DMS 273 (cell line): ENCODE results near the gene B9D2.
"Not testable (repeated sequence)": the region's sequence is repeated elsewhere in the genome, so short reads cannot be mapped to it uniquely, and the experiment has no call there.

Source experiments
- DNase-seq: peaks from one replicate; lab custom pipeline; 2025; ENCODE audit not compliant: unreplicated experiment; lab: John Stamatoyannopoulos, UW

The B9D2 gene, protein sequence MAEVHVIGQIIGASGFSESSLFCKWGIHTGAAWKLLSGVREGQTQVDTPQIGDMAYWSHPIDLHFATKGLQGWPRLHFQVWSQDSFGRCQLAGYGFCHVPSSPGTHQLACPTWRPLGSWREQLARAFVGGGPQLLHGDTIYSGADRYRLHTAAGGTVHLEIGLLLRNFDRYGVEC

DNA sequence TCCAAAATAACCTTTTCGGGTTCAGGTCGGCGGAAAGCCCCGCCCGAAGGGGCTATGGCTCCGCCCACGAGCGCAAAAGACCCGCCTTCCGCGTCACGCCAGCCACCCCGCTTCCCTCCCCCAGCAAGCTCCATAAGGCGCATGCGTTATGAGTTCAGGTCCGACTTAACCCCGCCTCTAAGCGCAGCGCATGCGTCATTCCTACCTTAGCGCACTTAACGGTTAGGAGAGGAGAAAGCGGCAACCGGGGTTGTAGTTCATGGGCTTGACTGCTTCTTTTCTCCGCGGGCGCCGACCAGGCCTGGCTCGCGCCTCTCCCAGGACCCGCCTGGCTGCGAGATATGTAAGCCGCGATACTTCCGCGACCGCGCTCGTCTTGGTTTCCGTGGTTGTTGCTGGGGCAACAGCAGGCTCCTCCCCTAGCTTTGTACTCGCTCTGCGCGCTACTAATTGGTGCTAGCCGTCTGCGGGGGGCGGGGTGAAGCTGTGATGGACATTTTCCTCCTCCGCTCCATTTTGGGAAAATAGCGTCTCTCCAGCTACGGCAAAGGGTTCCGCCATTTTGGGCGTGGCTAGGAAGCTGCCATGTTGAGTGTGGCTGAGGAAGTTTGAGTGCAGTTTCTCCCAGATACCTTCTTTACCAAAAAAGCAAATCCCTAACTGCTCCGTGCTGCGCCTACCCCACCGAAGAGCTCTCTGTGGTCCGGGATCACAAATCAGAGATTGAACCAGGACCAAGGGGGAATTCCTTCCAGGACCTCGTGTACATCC, at the start of gene B9D2:
Gene B9D2 (minus strand): TSS at position 397 of the 771 bp plus-strand sequence. CDS start 630 bp downstream, outside the sequence.
- peak; percentile 99 for DNase-seq

GRCh38 chr19:41412953-41413352, 49.0 kb upstream of the B9D2 start:
- no peak for DNase-seq

DNA sequence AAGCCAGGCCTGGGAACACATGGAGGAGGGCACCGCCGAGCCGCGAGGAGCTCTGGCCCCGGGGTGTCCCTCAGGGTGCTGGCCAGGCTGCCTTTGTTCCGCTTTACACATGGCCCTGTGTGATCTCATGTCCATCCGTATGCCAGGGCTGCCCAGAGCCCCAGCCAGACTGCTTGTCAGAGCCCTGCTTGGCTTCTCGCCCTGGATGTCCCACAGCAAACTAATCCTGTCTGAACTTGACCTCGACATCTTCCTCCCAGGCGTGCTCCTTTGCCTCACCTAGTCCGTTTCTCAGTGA, 48.0 kb upstream of the B9D2 start:
- DNase-seq: no peak

GRCh38 chr19:41411100-41411967, 47.4 kb upstream of the B9D2 start:
- DNase-seq: no peak

DNA sequence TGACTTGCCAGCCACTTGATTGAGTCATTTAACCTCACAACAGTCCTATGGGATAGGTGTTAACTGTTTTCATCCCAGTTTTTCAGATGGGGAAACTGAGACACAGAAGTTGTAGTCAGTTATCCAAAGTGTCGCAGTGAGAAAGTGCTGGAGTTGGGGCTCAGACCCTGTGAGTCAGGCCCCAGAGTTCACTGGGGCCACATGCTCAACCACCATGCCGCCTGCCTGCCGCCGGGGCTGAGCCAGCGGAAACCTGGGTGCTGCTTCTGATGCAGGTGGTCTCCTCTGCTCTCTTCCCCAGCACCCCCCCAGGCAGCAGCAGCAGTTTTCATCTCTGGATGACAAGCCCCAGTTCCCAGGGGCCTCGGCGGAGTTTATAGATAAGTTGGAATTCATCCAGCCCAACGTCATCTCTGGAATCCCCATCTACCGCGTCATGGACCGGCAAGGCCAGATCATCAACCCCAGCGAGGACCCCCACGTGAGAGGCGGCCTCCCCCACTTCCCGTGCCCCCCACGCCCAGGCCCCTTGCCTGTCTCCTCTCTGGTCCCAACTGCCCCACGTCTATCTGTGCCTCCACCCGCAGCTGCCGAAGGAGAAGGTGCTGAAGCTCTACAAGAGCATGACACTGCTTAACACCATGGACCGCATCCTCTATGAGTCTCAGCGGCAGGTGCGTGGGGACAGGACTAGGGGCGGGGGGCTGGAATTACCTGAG, 46.5 kb upstream of the B9D2 start:
- no peak for DNase-seq

DNA sequence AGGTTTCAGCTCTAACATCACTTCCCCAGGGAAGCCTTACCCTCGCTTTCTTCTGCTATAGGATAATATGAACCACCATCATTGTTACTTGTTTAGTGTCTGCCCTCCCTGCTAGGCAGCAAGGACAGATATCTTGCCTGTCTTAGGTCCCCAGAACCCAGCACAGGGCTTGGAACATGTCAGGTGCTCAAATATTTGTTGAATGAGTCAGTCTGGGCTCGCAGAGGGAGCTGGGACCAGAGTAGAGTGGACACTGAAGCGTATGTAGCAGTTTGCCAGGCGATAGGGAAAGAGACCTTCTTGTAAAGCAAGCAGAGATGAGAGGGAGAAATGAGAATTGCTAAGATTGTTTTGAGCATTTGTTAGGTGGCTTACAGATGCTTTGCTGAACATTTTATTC, 45.3 kb upstream of the B9D2 start:
- no peak for DNase-seq

- not testable (repeated sequence) for DNase-seq
These were observed 44.9 kb upstream of the B9D2 start for GRCh38 chr19:41408846-41409245.

DNA sequence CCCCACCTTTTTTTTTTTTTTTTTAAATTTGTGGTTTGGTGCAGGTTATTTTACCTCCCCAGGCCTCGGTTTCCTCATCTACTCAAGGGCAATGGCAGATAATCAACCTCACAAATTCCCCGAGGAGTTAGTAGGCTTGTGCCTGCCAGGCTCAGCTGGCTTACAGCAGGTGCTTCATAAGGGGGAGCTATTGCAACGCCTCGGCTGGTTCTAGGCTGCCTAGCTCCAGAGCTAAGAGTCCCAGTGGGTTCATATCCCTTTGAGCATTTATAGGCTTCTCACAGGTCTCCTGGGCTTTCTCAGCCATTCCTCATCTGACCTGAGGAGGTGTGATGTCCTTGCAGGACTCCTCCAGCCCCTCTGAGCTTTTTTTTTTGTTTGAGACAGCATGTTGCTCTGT, 44.3 kb upstream of the B9D2 start:
- peak; percentile 36 for DNase-seq

DNA sequence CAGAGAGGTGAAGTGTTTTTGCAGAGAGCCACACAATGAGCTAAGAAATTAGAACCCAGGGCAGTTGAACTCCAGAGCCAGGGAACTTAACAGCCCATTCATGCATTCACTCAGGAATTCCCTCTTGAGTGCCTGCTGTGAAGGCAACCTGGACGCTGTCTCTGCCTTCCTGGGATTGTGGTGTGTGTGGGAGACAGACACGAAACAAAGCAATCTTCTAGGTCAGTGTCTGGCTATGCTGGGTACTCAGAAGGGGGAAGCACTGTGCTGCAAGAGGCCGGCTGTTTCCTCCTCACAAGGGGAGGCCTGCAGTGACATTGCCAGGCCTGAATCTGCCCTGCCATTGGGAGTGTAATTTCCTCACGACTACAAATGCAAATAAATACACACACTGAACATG, 43.3 kb upstream of the B9D2 start:
- DNase-seq: no peak

DNA sequence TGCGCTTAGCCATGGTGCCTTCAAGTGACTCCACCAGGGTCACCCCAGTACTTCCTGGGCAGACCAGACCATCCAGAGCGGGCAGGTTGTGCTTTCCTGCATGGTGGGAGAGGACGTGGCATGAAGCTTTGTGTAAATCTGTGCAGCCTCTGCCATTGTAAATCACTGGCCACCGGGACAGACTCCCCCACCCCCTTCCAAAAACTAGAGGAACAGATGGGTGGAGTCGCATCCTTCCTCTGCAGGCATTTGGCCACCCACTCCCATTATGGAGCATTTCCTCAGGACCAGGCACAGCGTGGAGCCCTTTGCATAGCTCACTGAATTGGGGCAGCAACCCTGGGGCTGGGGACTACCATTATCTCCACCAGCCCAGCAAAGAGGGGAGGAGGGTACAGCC, 41.8 kb upstream of the B9D2 start:
- no peak for DNase-seq

DNA sequence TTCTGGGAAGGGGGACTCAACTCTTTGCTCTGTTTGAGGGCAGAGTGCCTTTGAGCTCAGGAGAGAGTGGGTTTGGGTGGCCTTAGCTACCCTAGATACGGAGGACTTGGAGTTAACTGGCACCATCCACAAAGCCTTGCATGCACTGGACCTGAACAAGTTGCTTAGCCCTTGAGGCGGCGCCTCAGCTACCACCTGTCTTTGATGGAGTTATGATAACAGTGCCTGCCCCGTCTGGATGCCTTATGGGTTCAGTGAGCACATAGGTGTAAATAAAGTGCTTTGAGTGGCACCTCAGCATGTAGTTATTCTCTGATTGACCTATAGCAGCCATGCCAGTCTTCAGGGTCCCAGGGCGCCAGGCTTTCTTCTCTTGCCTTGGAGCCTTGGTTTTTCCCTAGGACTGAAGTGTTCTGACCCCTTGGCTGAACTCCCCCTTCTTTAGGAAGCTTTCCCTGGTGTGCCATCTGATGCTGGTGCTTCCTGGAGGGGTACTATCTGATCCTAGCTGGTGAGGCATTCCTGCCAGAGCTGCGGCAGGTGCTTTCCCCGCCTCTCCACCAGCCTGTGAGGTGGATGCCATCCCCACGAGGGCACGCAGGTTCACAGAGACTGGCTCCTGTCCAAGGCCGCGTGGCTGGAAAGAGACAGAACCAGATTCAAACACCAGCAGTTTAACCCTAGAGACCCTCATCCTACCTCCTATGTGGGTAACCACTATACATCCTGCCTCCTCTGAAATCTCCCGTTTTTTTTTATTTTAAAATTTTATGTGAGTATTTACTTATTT, 39.4 kb upstream of the B9D2 start:
- no peak for DNase-seq

GRCh38 chr19:41402010-41402409, 38.1 kb upstream of the B9D2 start:
- DNase-seq: no peak

GRCh38 chr19:41401483-41401882, 37.5 kb upstream of the B9D2 start:
- no peak for DNase-seq

- no peak for DNase-seq
These were observed 35.6 kb upstream of the B9D2 start for GRCh38 chr19:41399525-41399924.

GRCh38 chr19:41399091-41399490, 35.1 kb upstream of the B9D2 start:
- DNase-seq: no peak

- no peak for DNase-seq
These were observed 34.6 kb upstream of the B9D2 start for GRCh38 chr19:41398598-41398997.

GRCh38 chr19:41398050-41398418, 34.1 kb upstream of the B9D2 start:
- DNase-seq: peak; percentile 50

- peak; percentile 100 for DNase-seq
These were observed 33.4 kb upstream of the B9D2 start, which contains the start of the genes BCKDHA and EXOSC5 for GRCh38 chr19:41397086-41398049. Gene BCKDHA (plus strand): TSS chr19:41397818. CDS start chr19:41397828, 10 bp downstream. Gene EXOSC5 (minus strand): TSS chr19:41397359. CDS start chr19:41397328, 31 bp downstream.

DNA sequence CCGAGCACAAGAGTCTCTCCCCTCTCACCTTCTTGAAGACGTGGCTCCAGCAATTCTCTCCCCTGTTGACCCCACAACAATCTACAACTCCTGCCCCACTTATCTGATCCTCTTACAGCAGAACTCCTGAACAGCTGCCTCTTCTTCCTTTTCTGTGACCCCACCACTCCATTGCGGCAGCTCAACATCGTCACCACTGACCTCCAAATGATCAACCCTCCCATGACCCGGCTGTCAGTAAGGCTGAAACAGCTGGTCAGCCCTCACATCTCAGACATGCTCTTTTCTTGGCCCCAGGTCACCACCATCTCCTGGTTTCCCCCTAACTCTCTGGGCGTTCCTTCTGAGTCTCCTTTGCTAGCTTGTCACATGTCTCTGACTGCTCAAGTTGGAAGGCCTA, 31.4 kb upstream of the B9D2 start:
- DNase-seq: no peak
